HG02610 (cell line): ENCODE results near the gene DYNC2I2.
A peak's percentile ranks its signal among the peaks of the same experiment; 100 is the strongest.
"Not testable (repeated sequence)": the region's sequence is repeated elsewhere in the genome, so short reads cannot be mapped to it uniquely, and the experiment has no call there.

ENCODE experiments used
- ATAC-seq: cut with Tn5 transposase; IDR thresholded peaks from one replicate; pipeline ENCODE4 v1.9.1; 2021; ENCODE audit warnings: mild to moderate bottlenecking, moderate library complexity; ENCODE audit not compliant: unreplicated experiment

DYNC2I2 gene

DNA sequence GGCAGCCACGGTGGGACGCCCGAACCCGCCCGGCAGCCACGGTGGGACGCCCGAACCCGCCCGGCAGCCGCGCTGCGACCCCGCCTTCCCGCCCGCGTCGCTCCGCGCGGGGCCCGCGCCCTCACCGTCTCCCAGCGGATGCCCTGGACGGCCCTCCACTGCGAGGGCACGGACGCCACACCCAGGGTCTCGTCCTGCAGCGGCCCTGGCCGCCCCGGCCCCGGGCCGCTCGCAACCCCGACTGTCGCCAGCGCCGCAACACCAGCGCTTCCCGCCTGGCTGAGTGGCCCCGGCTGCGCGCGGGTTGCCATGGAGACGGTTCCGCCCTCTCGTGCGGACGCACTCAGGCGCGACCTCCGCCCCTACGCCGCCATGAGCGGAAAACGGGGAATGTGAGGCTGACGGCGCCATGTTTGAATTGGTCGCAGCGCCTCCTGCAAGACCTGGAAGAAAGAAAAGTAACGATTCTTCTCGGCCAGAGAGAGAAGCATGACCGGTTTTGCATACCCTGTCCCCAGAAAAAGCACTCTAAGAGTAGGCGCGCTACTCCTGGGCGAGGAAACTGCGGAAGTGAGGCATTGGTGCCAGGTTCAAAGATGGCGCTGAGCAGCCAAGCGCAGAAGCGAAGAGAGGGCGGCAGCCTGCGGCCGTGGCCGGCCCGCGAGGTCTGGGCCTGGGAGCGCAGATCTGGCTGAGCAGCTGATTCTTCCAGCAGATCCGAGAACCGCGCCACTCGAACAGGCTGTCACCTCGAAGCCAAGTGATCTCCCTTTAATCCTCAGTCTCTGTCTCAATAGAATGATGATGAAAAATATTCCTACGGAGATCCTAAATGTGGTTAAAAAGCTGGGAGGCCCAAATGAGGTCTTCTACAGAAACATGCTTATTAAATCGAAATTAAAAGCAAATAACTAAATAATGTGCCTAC lies at the start of gene DYNC2I2:
Gene DYNC2I2 (minus strand): TSS at position 432 of the 928 bp plus-strand sequence. CDS start 121 bp downstream, at position 311.
- peak; percentile 58 for ATAC-seq

DNA sequence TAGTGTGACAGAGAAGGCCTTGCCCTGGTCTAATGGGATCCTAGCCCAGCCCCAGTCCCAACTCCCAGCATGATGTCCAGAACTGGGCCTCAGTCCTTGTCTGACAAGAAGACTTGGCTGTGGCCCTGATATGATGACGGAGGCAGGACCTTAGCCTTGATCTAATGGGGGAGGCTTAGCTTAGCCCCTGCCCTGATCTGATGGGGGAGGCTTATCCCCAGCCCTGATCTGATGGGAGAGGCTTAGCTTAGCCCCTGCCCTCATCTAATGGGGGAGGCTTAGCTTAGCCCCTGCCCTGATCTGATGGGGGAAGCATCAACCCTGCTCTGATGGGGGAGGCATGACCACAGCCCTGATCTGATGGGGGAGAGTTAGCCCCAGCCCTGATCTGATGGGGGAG lies 49.4 kb upstream of the DYNC2I2 start:
- no peak for ATAC-seq

DNA sequence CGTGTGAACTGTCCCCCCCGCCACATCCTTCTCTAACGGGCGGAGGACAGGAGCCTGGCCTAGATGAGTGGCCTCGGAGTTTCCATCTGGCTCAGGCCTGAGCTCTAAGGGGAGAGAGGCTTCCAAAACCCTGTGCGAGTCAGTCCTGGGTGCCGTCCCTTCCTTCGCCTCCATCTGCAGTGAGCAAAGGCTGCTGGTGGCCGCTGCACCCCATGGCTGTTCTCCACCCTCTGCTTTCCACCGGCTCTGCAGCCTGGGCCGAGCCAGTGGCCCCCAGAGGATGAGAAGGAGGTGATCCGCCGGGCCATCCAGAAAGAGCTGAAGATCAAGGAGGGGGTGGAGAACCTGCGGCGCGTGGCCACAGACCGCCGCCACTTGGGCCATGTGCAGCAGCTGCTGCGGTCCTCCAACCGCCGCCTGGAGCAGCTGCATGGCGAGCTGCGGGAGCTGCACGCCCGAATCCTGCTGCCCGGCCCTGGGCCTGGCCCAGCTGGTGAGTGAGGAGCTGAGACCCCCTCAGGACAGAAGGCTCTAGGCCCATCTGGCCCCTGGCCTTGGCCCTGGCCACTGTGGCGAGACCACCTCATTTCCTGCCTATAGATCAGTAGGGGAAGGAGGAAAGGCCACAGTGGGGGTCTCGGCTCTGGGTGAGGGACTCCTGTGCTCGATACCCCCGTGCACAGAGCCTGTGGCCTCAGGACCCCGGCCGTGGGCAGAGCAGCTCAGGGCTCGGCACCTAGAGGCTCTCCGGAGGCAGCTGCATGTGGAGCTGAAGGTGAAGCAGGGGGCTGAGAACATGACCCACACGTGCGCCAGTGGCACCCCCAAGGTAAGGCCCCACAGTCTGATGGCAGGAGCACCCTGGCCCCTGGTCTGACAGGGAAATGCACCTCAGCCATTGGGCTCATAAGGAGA lies 48.7 kb upstream of the DYNC2I2 start:
- ATAC-seq = no peak

DNA sequence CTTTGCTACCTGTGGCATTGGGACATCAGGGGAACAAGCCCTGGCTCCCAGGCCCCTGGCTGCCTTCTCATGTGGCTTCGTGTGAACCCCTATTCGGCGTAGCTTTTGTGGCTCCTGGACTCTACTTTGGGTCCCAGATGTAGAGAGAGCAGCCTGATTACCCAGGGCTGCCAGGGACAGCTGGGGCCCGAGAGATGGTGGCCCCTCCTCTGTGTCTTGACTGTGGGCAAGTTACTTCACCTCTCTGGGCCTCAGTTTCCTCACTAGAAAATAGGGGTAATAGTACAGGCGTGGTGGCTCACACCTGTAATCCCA lies 47.7 kb upstream of the DYNC2I2 start:
- ATAC-seq = no peak

DNA sequence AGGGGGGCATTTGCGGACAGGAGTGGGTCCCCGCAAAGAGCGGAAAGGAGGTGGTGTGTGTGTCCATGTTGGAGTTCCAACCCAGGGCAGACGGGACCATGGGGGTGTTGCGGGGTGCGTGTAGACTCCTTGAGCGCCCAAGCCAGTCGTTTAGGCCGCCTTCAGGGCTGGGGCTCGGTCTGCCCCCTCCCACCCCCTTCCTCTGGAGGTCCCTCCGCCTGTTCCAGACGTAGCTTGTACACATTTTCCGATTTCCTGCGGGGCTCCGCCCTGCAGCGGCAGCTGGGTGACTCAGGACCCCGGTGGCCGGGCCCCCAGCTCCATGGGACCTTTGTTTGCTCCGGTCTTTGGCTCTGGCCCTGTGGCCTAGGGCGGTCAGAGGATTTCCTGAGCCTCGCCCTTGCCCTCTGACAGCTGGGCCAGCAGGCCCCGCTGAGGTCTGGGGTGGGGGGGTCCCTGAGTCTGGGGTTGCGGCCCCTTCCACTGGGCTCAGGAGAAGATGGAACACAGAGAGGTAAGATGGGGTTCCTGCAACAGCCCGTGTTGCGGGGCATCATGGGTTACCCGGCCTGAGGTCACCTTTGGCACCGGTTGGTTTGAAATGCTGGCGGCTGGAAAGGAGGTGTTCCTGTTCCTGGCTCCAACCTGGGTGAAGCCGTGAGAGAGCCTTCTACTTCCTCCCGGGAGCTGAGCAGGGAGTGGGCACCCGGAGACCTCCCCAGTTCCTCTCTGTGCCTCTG lies 47.1 kb upstream of the DYNC2I2 start:
- no peak for ATAC-seq

DNA sequence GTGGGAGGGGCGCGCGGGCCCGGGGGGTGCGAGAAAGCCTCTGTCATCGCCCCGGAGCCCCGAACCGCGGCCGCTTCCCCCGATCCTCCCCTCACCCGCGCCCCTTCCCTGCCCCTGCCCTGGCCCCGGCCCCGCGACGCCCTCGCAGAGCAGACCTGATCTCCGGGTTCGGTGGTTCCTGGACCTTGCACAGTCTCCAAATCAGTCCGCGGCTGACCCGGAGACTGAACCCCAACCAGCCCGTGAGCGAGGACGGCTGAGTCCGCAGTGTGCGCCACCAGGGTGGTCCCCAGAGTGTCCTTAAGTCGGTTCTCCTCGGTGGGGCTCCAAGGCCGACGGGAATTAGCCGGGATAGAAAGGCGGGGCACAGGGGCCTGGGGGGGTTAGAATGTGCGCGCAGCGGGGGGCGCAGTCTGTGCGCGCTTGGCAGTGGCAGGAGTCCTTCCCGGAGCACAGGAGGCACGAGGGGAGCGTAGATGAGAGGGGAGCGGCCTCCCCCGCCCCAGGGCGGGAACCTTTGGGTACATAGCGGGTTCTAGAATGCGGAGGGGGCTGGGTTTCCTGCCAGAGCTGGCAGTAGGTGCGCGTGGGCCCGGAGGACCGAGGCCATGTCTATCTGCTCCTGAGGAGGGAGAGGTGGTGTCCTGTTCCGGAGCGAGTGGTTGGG lies 46.4 kb upstream of the DYNC2I2 start:
- no peak for ATAC-seq

DNA sequence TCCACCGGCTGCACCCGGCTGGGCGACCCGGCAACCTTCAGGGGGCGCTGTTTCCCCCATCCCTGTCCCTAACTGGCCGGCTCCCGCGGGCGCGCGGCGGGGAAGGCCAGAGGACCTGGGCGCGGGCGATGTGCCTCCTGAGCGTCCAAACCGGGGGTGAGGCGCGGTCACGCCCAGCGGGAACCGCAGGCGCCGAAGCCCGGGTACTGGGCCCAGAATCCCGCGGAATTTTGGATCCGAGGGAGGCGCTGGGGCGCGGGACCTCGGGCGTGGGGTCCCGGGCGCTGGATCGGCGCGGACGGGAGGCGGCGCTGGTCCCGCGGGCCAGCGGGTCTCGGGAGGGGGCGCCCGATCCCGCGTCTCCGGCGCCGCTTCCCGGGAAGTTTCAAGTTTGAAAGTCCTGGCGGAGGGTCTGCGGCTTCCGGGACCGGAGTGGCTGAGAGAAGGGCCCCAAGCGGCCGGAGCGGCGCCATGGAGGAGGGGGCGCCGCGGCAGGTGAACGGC lies 45.9 kb upstream of the DYNC2I2 start, which contains the start of gene PKN3:
Gene PKN3 (plus strand): TSS at position 59 of the 504 bp plus-strand sequence. CDS start 413 bp downstream, at position 472.
- ATAC-seq = peak; percentile 68

DNA sequence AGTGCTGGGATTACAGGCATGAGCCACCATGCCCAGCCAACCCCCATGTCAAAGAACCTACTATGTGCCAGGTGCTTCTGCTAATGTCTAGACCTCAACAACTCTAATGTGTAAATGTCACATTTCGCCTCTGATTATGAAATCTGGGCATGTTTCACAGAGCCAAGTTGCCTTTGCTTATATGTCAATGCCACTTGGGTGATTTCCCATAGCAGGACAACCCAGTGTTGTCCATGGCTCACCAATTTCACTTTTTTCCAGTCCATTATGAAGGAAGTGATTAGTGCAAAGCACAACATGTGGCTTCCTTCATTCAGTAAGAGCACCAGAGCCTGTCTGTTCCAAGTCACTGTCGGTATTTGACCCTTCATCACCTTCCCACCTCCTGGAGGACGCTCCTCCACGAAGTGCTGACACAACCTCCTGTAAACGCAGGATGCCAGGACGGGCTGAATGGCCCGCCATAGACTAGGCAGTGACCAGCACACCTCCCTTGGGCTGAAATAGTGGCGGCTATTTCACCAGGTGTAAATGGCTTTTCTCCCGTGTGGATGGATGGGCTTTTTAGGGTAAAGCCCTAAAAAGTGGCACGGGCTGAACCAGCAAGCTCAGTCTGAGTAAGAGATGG lies 44.7 kb upstream of the DYNC2I2 start:
- ATAC-seq = no peak

DNA sequence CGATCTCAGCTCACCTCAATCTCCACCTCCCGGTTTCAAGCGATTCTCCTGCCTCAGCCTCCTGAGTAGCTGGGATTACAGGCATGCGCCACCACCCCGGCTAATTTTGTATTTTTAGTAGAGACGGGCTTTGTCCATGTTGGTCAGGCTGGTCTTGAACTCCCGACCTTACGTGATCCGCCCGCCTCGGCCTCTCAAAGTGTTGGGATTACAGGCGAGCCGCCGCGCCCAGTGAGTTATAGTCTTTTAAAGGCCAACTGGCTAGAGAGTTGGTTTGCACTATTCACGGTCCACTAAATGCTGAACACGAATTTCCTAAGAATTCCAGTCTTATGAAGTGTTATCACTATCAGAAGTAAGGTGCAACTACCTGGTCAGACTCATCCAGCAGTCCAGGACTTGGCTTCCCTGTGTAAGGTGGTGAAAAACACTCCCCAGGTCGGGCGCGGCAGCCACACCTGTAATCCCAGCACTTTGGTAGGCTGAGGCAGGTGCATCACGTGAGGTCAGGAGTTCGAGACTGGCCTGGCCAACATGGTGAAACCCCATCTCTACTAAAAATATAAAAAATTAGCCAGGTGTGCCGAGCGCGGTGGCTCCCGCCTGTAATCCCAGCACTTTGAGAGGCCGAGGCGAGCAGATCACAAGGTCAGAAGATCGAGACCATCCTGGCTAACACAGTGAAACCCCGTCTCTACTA lies 42.6 kb upstream of the DYNC2I2 start:
- not testable (repeated sequence) for ATAC-seq

DNA sequence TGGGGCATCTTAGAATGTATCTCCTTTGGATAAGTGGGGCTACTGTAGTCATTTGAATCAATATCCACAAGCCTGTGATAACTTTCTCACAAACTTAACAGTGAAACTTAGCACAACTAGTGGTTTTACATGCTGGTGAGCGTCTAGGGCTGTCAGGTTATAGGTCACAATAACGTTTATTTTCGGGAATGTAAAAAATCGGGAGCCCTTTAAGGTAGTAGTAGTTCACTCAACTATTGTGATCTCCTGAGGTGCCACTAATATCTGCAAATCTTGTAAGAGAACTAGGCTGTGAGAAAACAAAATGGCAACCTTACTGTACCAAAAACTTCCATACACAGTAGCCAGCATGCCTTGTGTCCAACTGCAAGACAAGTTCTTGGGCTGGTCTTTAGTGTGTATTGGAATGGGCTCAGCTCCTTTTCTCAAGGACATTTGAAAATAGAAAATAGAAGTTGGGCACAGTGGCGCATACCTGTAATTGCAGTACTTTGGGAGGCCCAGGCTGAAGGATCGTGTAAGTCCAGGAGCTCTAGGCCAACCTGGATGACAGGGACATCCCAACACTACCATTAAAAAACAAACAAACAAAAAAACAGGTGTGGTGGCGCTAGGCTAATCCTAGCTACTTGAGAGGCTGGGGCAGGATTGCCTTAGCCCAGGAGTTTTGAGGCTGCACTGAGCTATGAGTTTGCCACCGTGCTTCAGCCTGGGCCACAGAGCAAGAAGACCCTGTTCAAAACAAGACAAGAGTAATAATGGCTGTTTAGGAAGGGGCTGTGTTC lies 40.5 kb upstream of the DYNC2I2 start:
- ATAC-seq = no peak

DNA sequence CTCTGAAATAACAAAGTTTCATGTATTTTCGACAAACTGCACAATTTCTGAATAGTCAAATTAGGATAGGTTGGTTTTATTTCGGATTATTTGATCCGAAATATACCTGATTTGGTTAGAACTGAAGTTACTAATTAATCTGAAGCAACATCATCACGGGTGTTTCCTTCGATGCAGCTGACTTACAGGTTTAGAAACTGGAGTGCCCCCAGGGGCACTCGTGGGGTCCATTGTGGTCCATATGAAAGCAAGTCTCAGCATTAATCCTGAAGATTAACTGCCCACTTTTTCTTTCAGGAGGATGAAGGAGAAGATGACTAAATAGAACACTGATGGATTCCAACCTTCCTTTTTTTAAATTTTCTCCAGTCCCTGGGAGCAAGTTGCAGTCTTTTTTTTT lies 37.7 kb upstream of the DYNC2I2 start:
- ATAC-seq = no peak

DNA sequence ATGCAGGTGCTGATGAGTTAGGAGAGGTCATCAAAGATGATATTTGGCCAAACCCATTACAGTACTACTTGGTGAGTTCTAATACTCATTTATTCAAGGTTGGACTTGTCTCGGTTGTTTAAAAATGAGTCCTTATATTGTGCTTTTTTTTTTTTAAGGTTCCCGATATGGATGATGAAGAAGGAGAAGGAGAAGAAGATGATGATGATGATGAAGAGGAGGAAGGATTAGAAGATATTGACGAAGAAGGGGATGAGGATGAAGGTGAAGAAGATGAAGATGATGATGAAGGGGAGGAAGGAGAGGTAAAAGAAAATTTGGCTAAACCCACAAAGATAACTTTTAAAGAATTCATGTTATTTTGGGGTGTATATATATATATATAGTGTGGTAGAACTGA lies 37.1 kb upstream of the DYNC2I2 start:
- not testable (repeated sequence) for ATAC-seq

DNA sequence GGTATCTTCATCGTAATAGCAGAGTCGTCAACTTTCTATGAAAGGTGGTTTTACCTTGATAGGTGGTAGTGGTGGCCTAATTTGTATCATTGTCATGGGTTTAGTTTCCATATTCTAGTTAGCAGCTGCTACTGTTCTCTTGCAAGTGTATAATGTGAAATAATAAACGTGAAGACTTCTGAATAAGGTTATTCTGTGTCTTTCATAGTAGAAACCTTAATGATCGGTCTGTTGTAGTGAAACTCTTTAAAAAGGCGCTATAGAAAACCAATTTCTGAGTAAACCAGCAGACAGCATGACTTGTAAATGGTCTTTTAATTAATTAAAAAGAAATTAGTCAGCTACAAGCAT lies 34.0 kb upstream of the DYNC2I2 start:
- ATAC-seq = no peak

DNA sequence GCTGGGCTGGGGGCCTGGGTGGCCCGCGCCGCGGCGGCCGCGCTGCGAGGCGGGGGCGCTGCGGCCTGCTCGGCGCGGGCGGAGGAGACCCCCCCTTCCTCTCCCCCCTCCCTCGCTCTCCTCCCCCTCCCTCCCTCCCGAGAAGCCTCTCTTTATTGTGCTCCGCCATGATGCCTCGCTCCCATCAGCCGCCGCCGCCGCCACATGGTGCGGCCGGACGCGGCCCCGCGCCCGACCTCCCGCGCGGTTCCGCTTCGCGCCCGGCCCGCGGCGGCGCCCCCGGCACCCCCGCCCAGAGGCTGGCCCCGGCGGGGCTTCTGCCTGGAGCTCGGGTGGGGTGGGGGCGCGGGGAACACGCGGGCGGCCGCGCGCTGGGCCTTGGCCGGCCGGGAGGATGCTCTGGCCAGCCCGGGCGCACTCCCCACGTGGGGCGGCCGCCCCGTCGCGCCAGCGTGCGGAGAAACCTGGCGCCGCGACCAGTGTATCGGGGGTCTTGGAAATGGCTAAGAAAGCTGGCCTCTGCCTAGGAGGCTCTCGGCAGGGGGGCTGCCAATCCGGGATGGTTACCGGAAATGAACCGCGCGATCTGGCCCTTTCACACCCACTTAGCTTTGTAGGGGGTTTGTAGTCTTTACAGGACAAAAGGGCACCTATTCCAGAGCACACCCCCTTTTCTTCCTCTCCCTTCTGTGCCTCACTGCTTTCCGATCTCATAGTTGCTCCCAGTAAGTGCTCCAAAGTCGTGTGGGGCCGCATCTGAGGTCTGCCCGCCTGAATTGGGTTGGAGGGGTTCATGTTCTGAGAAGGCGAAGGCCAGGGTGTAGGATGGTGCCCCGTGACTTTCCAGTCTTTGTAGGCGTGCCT lies 33.4 kb upstream of the DYNC2I2 start:
- ATAC-seq = no peak

DNA sequence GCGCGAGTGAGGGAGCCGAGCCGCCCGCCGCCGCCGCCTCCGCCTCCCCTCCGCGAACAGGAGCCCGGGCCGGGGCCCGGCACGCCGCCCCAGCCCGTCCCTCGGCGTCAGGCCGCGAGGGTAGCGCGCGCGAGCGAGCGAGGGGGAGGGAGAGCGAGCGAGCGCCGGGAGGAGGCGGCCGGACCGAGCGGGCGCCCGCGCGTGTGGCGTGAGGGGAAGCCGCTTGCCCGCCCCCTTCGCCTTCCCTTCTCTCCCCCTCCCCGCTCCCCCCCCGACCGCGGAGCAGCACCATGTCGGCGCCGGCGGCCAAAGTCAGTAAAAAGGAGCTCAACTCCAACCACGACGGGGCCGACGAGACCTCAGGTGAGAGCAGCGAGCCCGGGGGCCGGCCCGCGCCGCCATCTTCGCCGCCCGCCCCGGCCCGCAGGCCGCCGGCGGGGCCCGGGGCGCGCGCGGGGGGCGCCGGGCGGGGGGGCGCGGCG lies 32.7 kb upstream of the DYNC2I2 start:
- ATAC-seq = peak; percentile 20

DNA sequence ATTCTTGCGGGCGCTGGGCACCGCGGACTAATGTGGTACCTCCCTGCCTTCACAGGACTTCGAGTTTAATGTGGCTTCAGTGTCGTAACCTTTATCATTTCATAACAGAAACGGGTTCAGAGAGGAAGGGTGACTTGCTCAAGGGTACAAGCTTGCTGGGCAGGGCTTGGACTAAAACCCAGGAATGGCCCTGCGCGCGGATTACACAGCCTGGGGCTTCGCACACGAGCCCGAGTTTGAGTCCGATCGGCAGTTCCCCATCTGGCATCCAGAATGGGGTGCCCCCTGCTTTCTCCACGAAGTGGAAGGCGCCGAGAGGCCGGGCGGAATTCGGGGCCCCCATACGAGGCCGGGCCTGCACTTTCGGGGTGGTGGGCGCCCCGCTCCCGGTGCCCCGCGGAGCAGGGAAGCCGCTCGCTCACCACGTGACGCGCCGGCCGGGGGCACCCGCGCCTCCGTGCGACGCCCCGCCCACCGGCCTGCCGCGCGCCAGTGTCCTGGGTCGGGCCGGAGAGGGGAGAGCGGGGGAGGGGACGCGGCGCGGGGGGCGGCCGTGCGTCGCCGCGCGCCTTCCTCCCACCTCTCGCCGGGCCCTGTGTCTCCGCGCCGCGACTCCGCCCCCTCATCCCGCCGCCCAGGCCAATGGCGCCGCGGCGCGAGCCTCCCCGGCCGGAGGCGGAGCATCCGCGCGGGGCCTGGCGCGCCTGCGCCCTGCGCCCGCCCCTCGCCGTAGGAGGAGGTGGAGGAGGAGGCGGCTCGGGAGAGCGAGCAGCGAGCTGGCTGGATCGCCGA lies 32.0 kb upstream of the DYNC2I2 start, which contains the start of gene SET:
Gene SET (plus strand): TSS at position 722 of the 792 bp plus-strand sequence. CDS start 361 bp downstream, outside the sequence.
- peak; percentile 68 for ATAC-seq
